H1 (cell line): ENCODE measurements around the gene SPACA4. TPM values are rescaled to one million over a fixed set of nuclear protein-coding genes. Genes with fewer than 3 reads are reported as not detected.

Experiments used
- CTCF ChIA-PET: fragments of 300-600 bp; sonication (Branson Sonifier 250); formaldehyde crosslinking; loops from one replicate; lab custom pipeline; 2021; ENCODE audit not compliant: partially characterized antibody; lab: Charles Lee
- POLR2A ChIA-PET: fragments of 300-600 bp; sonication (Branson Sonifier 250); formaldehyde crosslinking; loops from one replicate; lab custom pipeline; 2021; ENCODE audit warnings: inconsistent platforms; ENCODE audit not compliant: partially characterized antibody; lab: Charles Lee
- DNase-seq, 2 experiments: peaks; one replicate each; pipeline versions ENCODE4 v3.0.0 to v3.0.0-alpha.2; 2010 to 2022; ENCODE audit warnings: low spot score in 2 of 2, low read depth in 1 of 2, mixed read lengths in 1 of 2
- FAIRE-seq: peaks from 2 replicates; lab custom pipeline; 2011; peaks lifted over from hg19 to GRCh38; lab: Jason Lieb, UNC
- H2AFZ ChIP-seq: 2 replicates; pipeline ENCODE4 v1.8.1; 2012; ENCODE audit warnings: low read length, inconsistent platforms
- H2AK5ac ChIP-seq: 2 replicates; pipeline ENCODE4 v1.6.1; 2013; ENCODE audit warnings: low read depth, low read length
- H2BK120ac ChIP-seq: replicated peaks from 2 replicates; pipeline ENCODE3; 2013; ENCODE audit warnings: low read depth, low read length, inconsistent platforms
- H2BK12ac ChIP-seq: 2 replicates; pipeline ENCODE4 v1.6.1; 2013; ENCODE audit warnings: low read depth, low read length
- H2BK15ac ChIP-seq: 2 replicates; pipeline ENCODE4 v1.6.1; 2013; ENCODE audit warnings: low read length
- H2BK20ac ChIP-seq: 2 replicates; pipeline ENCODE4 v1.6.1; 2013; ENCODE audit warnings: low read length
- H2BK5ac ChIP-seq: 2 replicates; pipeline ENCODE4 v1.6.1; 2013; ENCODE audit warnings: low read depth, low read length
- H3K14ac ChIP-seq: 2 replicates; pipeline ENCODE4 v1.6.1; 2013; ENCODE audit warnings: inconsistent platforms; ENCODE audit not compliant: insufficient read length
- H3K18ac ChIP-seq: 2 replicates; pipeline ENCODE4 v1.6.1; 2013; ENCODE audit warnings: low read length; ENCODE audit errors: extremely low read depth
- H3K23ac ChIP-seq: 2 replicates; pipeline ENCODE4 v1.6.1; 2013; ENCODE audit warnings: inconsistent platforms; ENCODE audit not compliant: insufficient read length
- H3K23me2 ChIP-seq: 2 replicates; pipeline ENCODE4 v1.6.1; 2013; ENCODE audit warnings: low read depth, low read length
- H3K27ac ChIP-seq: 2 replicates; pipeline ENCODE4 v1.6.1; 2011; ENCODE audit warnings: low read depth, low read length, inconsistent platforms
- H3K27me3 ChIP-seq, 4 experiments: replicated peaks in 1 of 4; 1 replicate in 1 of 4; 2 replicates in 3 of 4; pipeline versions ENCODE4 v1.6.1 to v1.8.1; 2011 to 2013; ENCODE audit warnings: low read length in 3 of 4, mild to moderate bottlenecking in 3 of 4, inconsistent platforms in 2 of 4, mixed read lengths in 2 of 4, moderate library complexity in 1 of 4; ENCODE audit not compliant: control insufficient read depth in 3 of 4, insufficient read depth in 3 of 4; ENCODE audit errors: extremely low read depth in 1 of 4
- H3K36me3 ChIP-seq, 4 experiments: 2 replicates each; pipeline versions ENCODE4 v1.6.1 to v1.8.1; 2011 to 2013; ENCODE audit warnings: mild to moderate bottlenecking in 4 of 4, low read length in 3 of 4, moderate library complexity in 2 of 4, control low read depth in 1 of 4, inconsistent platforms in 1 of 4; ENCODE audit not compliant: insufficient read depth in 4 of 4, control insufficient read depth in 2 of 4
- H3K4ac ChIP-seq: replicated peaks from 2 replicates; pipeline ENCODE3; 2013; ENCODE audit warnings: low read length, low read depth, mixed read lengths, inconsistent platforms; ENCODE audit not compliant: insufficient read length
- H3K4me1 ChIP-seq, 4 experiments: replicated peaks in 1 of 4; 1 replicate in 1 of 4; 2 replicates in 3 of 4; pipeline versions ENCODE4 v1.6.1 to v1.8.1; 2011 to 2013; ENCODE audit warnings: low read length in 3 of 4, inconsistent platforms in 2 of 4, mixed read lengths in 1 of 4; ENCODE audit not compliant: insufficient read depth in 4 of 4, control insufficient read depth in 3 of 4
- H3K4me2 ChIP-seq, 2 experiments: 2 replicates each; pipeline versions ENCODE4 v1.6.1 to v1.8.1; 2011 to 2013; ENCODE audit warnings: low read depth in 2 of 2, low read length in 2 of 2, control low read depth in 1 of 2, inconsistent platforms in 1 of 2, mild to moderate bottlenecking in 1 of 2; ENCODE audit not compliant: insufficient read depth in 1 of 2
- H3K4me3 ChIP-seq, 4 experiments: fragments of 200-600, 300-600 bp in 1 of 4; sonication (generic), shearing (Covaris generic), sonication (Bioruptor Twin) in 1 of 4; 2 replicates each; pipeline versions ENCODE4 v1.5.1 to v1.8.1; 2011 to 2016; ENCODE audit warnings: low read length in 4 of 4, low read depth in 3 of 4, control low read depth in 2 of 4, inconsistent platforms in 2 of 4, mild to moderate bottlenecking in 2 of 4, mixed read lengths in 1 of 4, moderate library complexity in 1 of 4; ENCODE audit not compliant: insufficient read depth in 2 of 4; ENCODE audit errors: extremely low read depth in 1 of 4
- H3K56ac ChIP-seq: replicated peaks from 2 replicates; pipeline ENCODE3; 2013; ENCODE audit warnings: low read depth, mild to moderate bottlenecking, mixed read lengths, low read length, inconsistent platforms; ENCODE audit not compliant: insufficient read length
- H3K79me1 ChIP-seq: 2 replicates; pipeline ENCODE4 v1.6.1; 2013; ENCODE audit warnings: low read depth, low read length, control low read depth
- H3K79me2 ChIP-seq, 2 experiments: 2 replicates each; pipeline versions ENCODE4 v1.6.1 to v1.8.1; 2012 to 2013; ENCODE audit warnings: low read length in 2 of 2, mild to moderate bottlenecking in 2 of 2, inconsistent platforms in 1 of 2; ENCODE audit not compliant: insufficient read depth in 2 of 2, control insufficient read depth in 1 of 2
- H3K9ac ChIP-seq, 4 experiments: replicated peaks in 1 of 4; 1 replicate in 1 of 4; 2 replicates in 3 of 4; pipeline versions ENCODE4 v1.6.1 to v1.8.1; 2011 to 2013; ENCODE audit warnings: low read depth in 3 of 4, low read length in 3 of 4, control low read depth in 2 of 4, mild to moderate bottlenecking in 2 of 4, moderate library complexity in 2 of 4, inconsistent platforms in 1 of 4; ENCODE audit errors: extremely low read depth in 1 of 4
- H3K9me3 ChIP-seq, 2 experiments: 2 replicates each; pipeline versions ENCODE4 v1.6.1 to v1.8.1; 2012 to 2013; ENCODE audit warnings: mild to moderate bottlenecking in 2 of 2, moderate library complexity in 2 of 2, control low read depth in 1 of 2, inconsistent platforms in 1 of 2, low read depth in 1 of 2, low read length in 1 of 2, mixed read lengths in 1 of 2; ENCODE audit not compliant: insufficient read depth in 2 of 2
- H4K20me1 ChIP-seq, 2 experiments: replicated peaks in 1 of 2; 2 replicates each; pipeline versions ENCODE3 to v1.8.1; 2011 to 2013; ENCODE audit warnings: inconsistent platforms in 2 of 2, low read length in 2 of 2, mild to moderate bottlenecking in 1 of 2; ENCODE audit not compliant: insufficient read depth in 2 of 2, control insufficient read depth in 1 of 2
- H4K5ac ChIP-seq: 2 replicates; pipeline ENCODE4 v1.6.1; 2013; ENCODE audit warnings: low read length, low read depth, mixed read lengths, inconsistent platforms; ENCODE audit not compliant: insufficient read length
- H4K8ac ChIP-seq: 2 replicates; pipeline ENCODE4 v1.8.0; 2013; ENCODE audit warnings: mild to moderate bottlenecking, moderate library complexity, low read length, inconsistent platforms; ENCODE audit not compliant: insufficient read depth; ENCODE audit errors: extremely low read depth
- H4K91ac ChIP-seq: replicated peaks from 2 replicates; pipeline ENCODE3; 2013; ENCODE audit warnings: low read length, mixed read lengths, inconsistent platforms; ENCODE audit not compliant: insufficient read length
- CTCF ChIP-seq, 3 experiments: IDR thresholded peaks; 1 replicate in 2 of 3; 2 replicates in 1 of 3; pipeline versions ENCODE4 v1.5.1 to v1.6.1; 2011; ENCODE audit warnings: low read length in 3 of 3, mild to moderate bottlenecking in 3 of 3, inconsistent platforms in 2 of 3, low read depth in 1 of 3, moderate library complexity in 1 of 3; ENCODE audit not compliant: insufficient read depth in 1 of 3; ENCODE audit errors: control extremely low read depth in 1 of 3
- NRF1 ChIP-seq: IDR thresholded peaks from 2 replicates; pipeline ENCODE4 v1.6.1; 2011; ENCODE audit warnings: mild to moderate bottlenecking, low read depth, low read length, improper control_type of control experiment
- PHF8 ChIP-seq: fragments of 200-600 bp; sonication (generic); conservative IDR thresholded peaks from 2 replicates; pipeline ENCODE4 v1.7.1; 2012; ENCODE audit warnings: low read depth, mild to moderate bottlenecking, inconsistent platforms, low read length, moderate library complexity
- TAF1 ChIP-seq: IDR thresholded peaks from 2 replicates; pipeline ENCODE4 v1.6.1; 2011; ENCODE audit warnings: mild to moderate bottlenecking, low read depth, low read length
- TBP ChIP-seq: IDR thresholded peaks from 2 replicates; pipeline ENCODE4 v1.6.1; 2011; ENCODE audit warnings: low read depth, low read length, improper control_type of control experiment
- USF2 ChIP-seq: IDR thresholded peaks from 2 replicates; pipeline ENCODE4 v1.6.1; 2011; ENCODE audit warnings: low read length, improper control_type of control experiment
- WGBS, 2 experiments: shearing (Covaris generic) in 1 of 2; methylation state at CpG; one replicate each; pipeline versions ENCODE4 v1.1.6 to v1.1.7; 2013 to 2015; ENCODE audit warnings: low lambda C conversion rate in 2 of 2, mixed read lengths in 2 of 2, inconsistent platforms in 1 of 2, low coverage in 1 of 2, missing lambda C conversion rate in 1 of 2; ENCODE audit not compliant: insufficient replicate concordance in 2 of 2, insufficient coverage in 1 of 2, insufficient read length in 1 of 2; ENCODE audit errors: extremely low coverage in 1 of 2, missing lambda C conversion rate in 1 of 2; 5-methylcytosine and 5-hydroxymethylcytosine counted together
- polyA plus RNA-seq, 7 experiments: library from polyadenylated mRNA; depleted of rRNA in 3 of 7; stranded (reverse) in 5 of 7; unstranded in 2 of 7; fragments of >200 nt in 5 of 7; fragments of 200-250 nt in 2 of 7; gene quantifications; 1 replicate in 5 of 7; 2 replicates in 1 of 7; 4 replicates in 1 of 7; pipeline versions ENCODE4 v1.2.1 to v1.2.3, GENCODE V29; 2011 to 2013; ENCODE audit warnings: missing spikeins in 2 of 7, mixed read lengths in 2 of 7
- total RNA-seq: library from RNA; stranded (reverse); fragmentation: NEBNext Ultra II Directional; extraction: Animal tissue kit (Norgen Biotek cat#: 25700); gene quantifications from 2 replicates; pipeline ENCODE4 v1.2.1, GENCODE V29; 2021

The SPACA4 gene
- total and polyA plus RNA-seq, 2 of the 8 experiments (the other 6 are each of a cell fraction or from before 2014, with no cell fraction given) = not detected

- H3K27me3 ChIP-seq = no peaks in the 10 kb centered on the region; a peak in 1 of 7 replicates
- no peak overlapping the region for H3K56ac ChIP-seq
- H2BK20ac ChIP-seq = no peak overlapping the region
- H3K14ac ChIP-seq = no peak overlapping the region
- DNase-seq (no peak), FAIRE-seq (no peak)
- no peak overlapping the region for H2BK15ac ChIP-seq
- H3K27ac ChIP-seq = no peak overlapping the region
- H3K36me3 ChIP-seq = no peaks in the 10 kb centered on the region
- H2AFZ ChIP-seq = peak overlapping the region; percentile 19
- H3K79me2 ChIP-seq = no peaks in the 10 kb centered on the region
- H3K9me3 ChIP-seq = no peaks in the 10 kb centered on the region; a peak in 2 of 4 replicates
- H3K18ac ChIP-seq = no peak overlapping the region
- WGBS, 2 experiments = 78% methylated on average over 16 of the region's 16 CpGs; no CpG with 5 or more reads in 1 of the 2 experiments
- H2BK5ac ChIP-seq = no peak overlapping the region
- no peak overlapping the region; the same call in 1 of the 2 replicates for H2BK12ac ChIP-seq
- H3K9ac ChIP-seq = no peak overlapping the region; a peak in 1 of 7 replicates
- H2AK5ac ChIP-seq = no peak overlapping the region; the same call in 1 of the 2 replicates
- H4K20me1 ChIP-seq = no peaks in the 10 kb centered on the region
- no peak overlapping the region for H3K4ac ChIP-seq
- no peak overlapping the region for H2BK120ac ChIP-seq
- H4K91ac ChIP-seq = no peak overlapping the region
- CTCF ChIA-PET = interaction anchor here (0.6 to 3.0 kb wide), 3 partner anchors 11 to 176 kb away, joined by 4 to 9 read pairs (median 5); partner anchors contain the start of gene CA11
- H4K8ac ChIP-seq = no peak overlapping the region
- H3K4me3 ChIP-seq = no peak overlapping the region
- TF ChIP-seq PHF8 = no peak
- no peak for TF ChIP-seq CTCF (IDR thresholded peaks at IDR 0.05; ENCODE audit: control extremely low read depth in 1 of 3, insufficient read depth in 1 of 3, low read depth in 1 of 3, low read length in 3 of 3)
- peak; percentile 67 for TF ChIP-seq TBP
- TF ChIP-seq NRF1 = no peak
- no peak for TF ChIP-seq TAF1
- no peak for TF ChIP-seq USF2
- no peak overlapping the region for H3K23ac ChIP-seq
- H3K4me2 ChIP-seq = no peak overlapping the region; a peak in 1 of 4 replicates
- H4K5ac ChIP-seq = no peak overlapping the region
- H3K23me2 ChIP-seq = no peaks in the 10 kb centered on the region
- H3K4me1 ChIP-seq = no peaks in the 10 kb centered on the region; a peak in 1 of 7 replicates
- POLR2A ChIA-PET = interaction anchor here (0.9 to 1.5 kb wide), 3 partner anchors 39 to 98 kb away, joined by 3 to 5 read pairs (median 4); no protein-coding TSS in a partner anchor
- no peaks in the 10 kb centered on the region for H3K79me1 ChIP-seq
These were observed 50.4 kb downstream of the SPACA4 start for GRCh38 chr19:48656840-48657474.
